Astrocyte (in vitro differentiated cells and primary cell): ENCODE results near the gene TUBA3E. TPM values are rescaled to one million over a fixed set of nuclear protein-coding genes. Genes with fewer than 3 reads are reported as not detected.
"Not testable (repeated sequence)": the region's sequence is repeated elsewhere in the genome, so short reads cannot be mapped to it uniquely, and the experiment has no call there.

Source experiments
- DNase-seq: peaks from one replicate; pipeline ENCODE4 v3.0.0-alpha.2; 2010; ENCODE audit warnings: low read depth
- FAIRE-seq: peaks from 2 replicates; lab custom pipeline; 2011; peaks lifted over from hg19 to GRCh38; lab: Jason Lieb, UNC
- H2AFZ ChIP-seq: 2 replicates; pipeline ENCODE4 v1.6.0; 2012; ENCODE audit warnings: low read depth, low read length, inconsistent platforms
- H3K27ac ChIP-seq: 2 replicates; pipeline ENCODE4 v1.5.1; 2011; ENCODE audit warnings: low read depth, low read length, inconsistent platforms
- H3K27me3 ChIP-seq: 2 replicates; pipeline ENCODE4 v1.6.0; 2011; ENCODE audit warnings: low read length, inconsistent platforms; ENCODE audit not compliant: insufficient read depth
- H3K36me3 ChIP-seq: 2 replicates; pipeline ENCODE4 v1.5.1; 2011; ENCODE audit warnings: low read length, inconsistent platforms; ENCODE audit not compliant: insufficient read depth
- H3K4me1 ChIP-seq: 2 replicates; pipeline ENCODE4 v1.5.1; 2011; ENCODE audit warnings: low read length, inconsistent platforms; ENCODE audit not compliant: insufficient read depth
- H3K4me2 ChIP-seq: 2 replicates; pipeline ENCODE4 v1.6.0; 2012; ENCODE audit warnings: low read length, inconsistent platforms
- H3K4me3 ChIP-seq: 2 replicates; pipeline ENCODE4 v1.5.1; 2011; ENCODE audit warnings: low read depth, mild to moderate bottlenecking, low read length, inconsistent platforms; ENCODE audit not compliant: insufficient read depth
- H3K79me2 ChIP-seq: 2 replicates; pipeline ENCODE4 v1.6.0; 2012; ENCODE audit warnings: mild to moderate bottlenecking, low read length, inconsistent platforms; ENCODE audit not compliant: insufficient read depth
- H3K9ac ChIP-seq: 2 replicates; pipeline ENCODE4 v1.6.0; 2012; ENCODE audit warnings: mild to moderate bottlenecking, low read length, inconsistent platforms
- H3K9me3 ChIP-seq: 2 replicates; pipeline ENCODE4 v1.5.1; 2012; ENCODE audit warnings: low read depth, mild to moderate bottlenecking, low read length, inconsistent platforms; ENCODE audit not compliant: insufficient read depth
- H4K20me1 ChIP-seq: 2 replicates; pipeline ENCODE4 v1.6.0; 2012; ENCODE audit warnings: low read length, inconsistent platforms; ENCODE audit not compliant: insufficient read depth
- H3K27ac Mint-ChIP-seq: one replicate; pipeline ENCODE4 v1.8.0; 2021; ENCODE audit warnings: mild to moderate bottlenecking, mixed read lengths; ENCODE audit not compliant: unreplicated experiment
- H3K27me3 Mint-ChIP-seq: one replicate; pipeline ENCODE4 v1.8.0; 2021; ENCODE audit warnings: low read depth, mixed read lengths; ENCODE audit not compliant: unreplicated experiment
- H3K36me3 Mint-ChIP-seq: one replicate; pipeline ENCODE4 v1.8.0; 2021; ENCODE audit warnings: low read depth, mixed read lengths; ENCODE audit not compliant: unreplicated experiment
- H3K4me1 Mint-ChIP-seq: one replicate; pipeline ENCODE4 v1.8.0; 2021; ENCODE audit warnings: low read depth, mixed read lengths; ENCODE audit not compliant: unreplicated experiment
- H3K4me3 Mint-ChIP-seq: one replicate; pipeline ENCODE4 v1.8.0; 2021; ENCODE audit warnings: mild to moderate bottlenecking, moderate library complexity, mixed read lengths; ENCODE audit not compliant: unreplicated experiment
- H3K9me3 Mint-ChIP-seq: one replicate; pipeline ENCODE4 v1.8.0; 2021; ENCODE audit warnings: mild to moderate bottlenecking, mixed read lengths; ENCODE audit not compliant: unreplicated experiment
- CTCF ChIP-seq: IDR thresholded peaks from 2 replicates; pipeline ENCODE4 v1.5.1; 2011; ENCODE audit warnings: low read depth, mild to moderate bottlenecking, inconsistent platforms, low read length, moderate library complexity; ENCODE audit not compliant: insufficient read depth
- EZH2 ChIP-seq: IDR thresholded peaks from 2 replicates; pipeline ENCODE4 v1.6.1; 2012; ENCODE audit warnings: mild to moderate bottlenecking, low read length, inconsistent platforms; ENCODE audit not compliant: insufficient read depth
- total RNA-seq: library from RNA; stranded (reverse); gene quantifications from 2 replicates; pipeline ENCODE4 v1.2.1, GENCODE V29; 2021

TUBA3E gene
- total RNA-seq, 1 donor from 2014 or later: not detected

GRCh38 chr2:130152816-130153595, 45.2 kb downstream of the TUBA3E start:
- Histone ChIP-seq H4K20me1 (no peaks in the 10 kb centered on the region), H3K36me3 (no peaks in the 10 kb centered on the region), H3K27ac (no peak overlapping the region), H2AFZ (no peak overlapping the region), H3K9me3 (no peaks in the 10 kb centered on the region), H3K9ac (no peak overlapping the region), H3K79me2 (no peaks in the 10 kb centered on the region), H3K27me3 (no peaks in the 10 kb centered on the region), H3K4me2 (no peak overlapping the region), H3K4me3 (no peak overlapping the region), H3K4me1 (no peaks in the 10 kb centered on the region)
- no peak for DNase-seq
- no peak for TF ChIP-seq CTCF
- TF ChIP-seq EZH2: no peak
- Mint-ChIP-seq H3K36me3 (peaks cover 7% of the 10 kb centered on the region), H3K27me3 (no peaks in the 10 kb centered on the region), H3K9me3 (no peaks in the 10 kb centered on the region), H3K4me1 (no peaks in the 10 kb centered on the region), H3K4me3 (no peak overlapping the region), H3K27ac (no peak overlapping the region)
- no peak for FAIRE-seq

GRCh38 chr2:130152136-130152815, 46.0 kb downstream of the TUBA3E start:
- H3K4me3 Mint-ChIP-seq, H3K9me3 ChIP-seq, H3K4me3 ChIP-seq, FAIRE-seq, H3K79me2 ChIP-seq, H3K27me3 ChIP-seq, H3K36me3 Mint-ChIP-seq, H4K20me1 ChIP-seq, DNase-seq, H3K27ac ChIP-seq, H3K36me3 ChIP-seq, H3K4me1 ChIP-seq, H3K9ac ChIP-seq, H3K27ac Mint-ChIP-seq, H3K27me3 Mint-ChIP-seq, H3K4me1 Mint-ChIP-seq, H2AFZ ChIP-seq, H3K4me2 ChIP-seq, H3K9me3 Mint-ChIP-seq: not testable (repeated sequence)

- H3K27ac Mint-ChIP-seq, H3K27ac ChIP-seq, H3K9ac ChIP-seq, FAIRE-seq, H3K36me3 ChIP-seq, H3K27me3 ChIP-seq, H3K4me1 ChIP-seq, H3K27me3 Mint-ChIP-seq, H3K4me2 ChIP-seq, H3K9me3 Mint-ChIP-seq, H3K4me3 Mint-ChIP-seq, H3K4me3 ChIP-seq, H2AFZ ChIP-seq, H3K79me2 ChIP-seq, DNase-seq, H3K4me1 Mint-ChIP-seq, H3K9me3 ChIP-seq, H4K20me1 ChIP-seq, H3K36me3 Mint-ChIP-seq: not testable (repeated sequence)
Observed at GRCh38 chr2:130151145-130151512, 47.1 kb downstream of the TUBA3E start.
